HG03342 (cell line): ENCODE measurements around the gene CDH13.

ENCODE experiments used
- ATAC-seq: cut with Tn5 transposase; IDR thresholded peaks from one replicate; pipeline ENCODE4 v1.9.1; 2021; ENCODE audit warnings: mild to moderate bottlenecking, moderate library complexity; ENCODE audit not compliant: unreplicated experiment

The CDH13 gene

DNA sequence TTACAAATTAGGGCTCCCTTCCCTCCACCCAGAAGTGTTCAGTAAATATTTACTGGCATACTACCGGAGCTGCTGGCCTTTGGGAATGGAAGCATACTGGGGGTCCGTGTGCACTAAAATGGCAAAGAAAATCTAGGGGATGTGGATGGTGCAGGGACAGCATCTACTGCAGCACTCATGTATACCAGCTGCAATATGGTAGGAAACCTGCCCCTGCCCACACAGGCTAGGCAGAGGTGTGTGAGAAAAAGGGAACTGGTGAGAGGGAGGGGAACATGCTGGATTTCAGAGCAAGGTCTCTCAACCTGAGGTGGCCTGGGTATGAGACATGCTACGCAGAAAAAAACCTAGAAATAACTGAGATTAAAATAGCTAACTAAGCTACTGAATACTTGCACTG is 145.4 kb downstream of the CDH13 start:
- no peak for ATAC-seq

DNA sequence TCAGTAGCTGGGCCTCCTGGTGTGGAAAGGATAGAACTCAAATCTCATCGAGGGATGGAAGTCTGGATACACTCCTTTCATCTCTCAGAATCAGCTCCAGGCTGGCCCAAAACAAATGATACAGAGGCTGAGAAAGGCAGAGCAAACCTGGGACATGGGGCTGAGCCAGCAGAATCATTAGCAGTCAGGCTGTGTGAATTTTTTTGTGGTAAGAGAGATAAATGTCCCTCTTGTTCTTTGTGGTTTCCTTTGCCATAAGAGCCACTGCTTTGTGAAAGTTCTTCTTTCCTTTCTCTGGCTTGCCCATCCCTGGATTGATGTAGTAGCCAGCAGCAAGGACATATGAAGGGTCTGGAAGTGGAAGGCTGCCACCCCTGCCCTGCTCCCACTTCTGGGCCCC is 146.2 kb downstream of the CDH13 start:
- ATAC-seq = no peak

DNA sequence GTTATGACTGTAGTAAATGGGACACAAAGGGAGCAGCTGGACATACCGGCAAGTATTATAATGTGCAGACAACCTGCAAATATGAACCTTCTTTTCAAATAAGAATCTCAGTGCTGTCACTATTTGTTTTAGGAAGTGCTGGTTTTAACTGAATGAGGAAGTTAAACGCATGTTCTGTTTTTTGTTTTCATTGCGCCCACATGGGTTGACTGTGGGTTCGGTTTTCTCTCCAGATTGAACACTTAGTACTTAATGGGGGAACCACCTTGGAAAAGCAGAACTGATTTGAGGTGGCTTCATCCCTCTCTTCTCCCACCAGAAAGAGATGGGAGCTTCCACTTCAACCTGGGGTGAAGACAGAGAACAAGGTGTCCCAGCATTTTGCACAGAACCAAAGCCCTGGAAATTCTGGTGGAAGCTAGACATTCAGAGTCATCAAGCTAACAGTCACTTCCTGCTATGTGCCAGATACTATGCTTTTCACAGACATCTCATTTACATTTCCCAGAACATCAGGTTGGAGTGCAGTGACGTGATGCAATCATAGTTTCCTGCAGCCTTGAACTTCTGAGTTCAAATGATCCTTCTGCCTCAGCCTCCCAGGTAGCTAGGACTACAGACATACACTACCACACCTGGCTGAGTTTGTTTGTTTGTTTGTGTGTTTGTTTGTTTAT is 149.8 kb downstream of the CDH13 start:
- ATAC-seq = peak; percentile 58

DNA sequence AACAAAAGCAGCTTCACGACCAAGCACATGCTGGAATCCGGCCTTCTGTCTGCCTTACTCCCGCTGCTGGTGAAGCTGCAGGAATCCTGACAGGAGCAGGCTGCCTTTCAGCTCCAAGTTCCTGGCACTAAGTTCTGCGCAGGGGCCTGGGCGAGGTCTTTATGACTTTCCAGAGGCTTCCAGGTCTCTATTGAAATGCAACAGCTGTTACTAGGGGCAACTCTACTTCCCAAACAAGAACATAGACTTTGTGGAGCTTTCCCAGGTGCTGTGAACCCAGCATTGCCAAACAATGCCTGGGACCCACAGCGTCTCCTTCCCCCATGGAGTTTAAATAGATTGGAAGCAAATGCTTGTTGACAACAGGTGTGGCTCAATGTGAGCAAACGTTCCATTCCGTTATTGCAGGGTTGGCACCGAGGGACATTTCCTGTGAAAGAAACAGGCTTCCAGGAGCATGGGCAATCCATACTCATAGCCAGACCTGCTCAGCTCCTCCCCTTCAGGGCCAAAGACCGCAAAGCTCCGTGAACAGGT is 156.0 kb downstream of the CDH13 start:
- no peak for ATAC-seq

- no peak for ATAC-seq
Observed at GRCh38 chr16:82783933-82784572, 157.3 kb downstream of the CDH13 start.

- ATAC-seq = no peak
Observed at GRCh38 chr16:82784573-82784968, 157.8 kb downstream of the CDH13 start.

DNA sequence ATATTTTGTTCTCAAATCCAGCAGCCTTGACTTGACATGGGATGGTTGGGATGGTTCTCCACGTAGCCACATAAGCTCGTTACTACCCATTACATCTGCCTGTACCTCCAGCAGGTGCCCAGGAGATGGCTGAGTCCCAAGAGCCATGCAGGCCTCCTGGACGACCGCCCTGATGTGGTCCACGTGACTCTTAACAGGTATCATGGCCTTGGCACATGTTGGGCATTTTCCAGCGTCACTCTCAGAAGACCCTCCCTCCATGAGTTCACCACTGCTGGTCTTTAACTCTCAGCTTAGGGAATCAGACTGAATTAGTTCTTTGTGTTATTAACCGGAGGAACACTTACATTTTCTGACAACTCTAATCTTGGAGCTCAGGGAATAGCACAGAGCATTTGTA is 161.5 kb downstream of the CDH13 start:
- ATAC-seq = no peak

DNA sequence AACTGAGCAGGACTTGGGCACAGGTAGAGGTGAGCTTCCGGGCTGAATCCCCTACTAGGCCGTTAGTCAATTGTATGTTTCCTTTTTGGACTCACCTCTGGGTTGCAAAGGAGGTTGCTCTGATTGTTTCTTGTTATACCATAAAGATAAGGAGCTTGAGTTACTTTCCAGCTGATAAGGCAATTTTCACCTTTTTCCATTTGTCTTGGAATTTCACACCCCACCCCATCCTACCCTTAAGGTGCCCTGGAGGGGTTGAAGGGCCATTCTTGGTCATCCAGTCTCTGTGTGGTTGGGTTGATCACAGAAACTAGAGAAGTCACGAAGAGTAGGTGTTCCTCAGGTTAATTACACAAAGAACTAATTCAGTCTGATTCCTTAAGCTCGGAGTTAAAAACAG is 162.2 kb downstream of the CDH13 start:
- ATAC-seq = no peak

GRCh38 chr16:82792693-82793092 is 165.9 kb downstream of the CDH13 start:
- no peak for ATAC-seq

DNA sequence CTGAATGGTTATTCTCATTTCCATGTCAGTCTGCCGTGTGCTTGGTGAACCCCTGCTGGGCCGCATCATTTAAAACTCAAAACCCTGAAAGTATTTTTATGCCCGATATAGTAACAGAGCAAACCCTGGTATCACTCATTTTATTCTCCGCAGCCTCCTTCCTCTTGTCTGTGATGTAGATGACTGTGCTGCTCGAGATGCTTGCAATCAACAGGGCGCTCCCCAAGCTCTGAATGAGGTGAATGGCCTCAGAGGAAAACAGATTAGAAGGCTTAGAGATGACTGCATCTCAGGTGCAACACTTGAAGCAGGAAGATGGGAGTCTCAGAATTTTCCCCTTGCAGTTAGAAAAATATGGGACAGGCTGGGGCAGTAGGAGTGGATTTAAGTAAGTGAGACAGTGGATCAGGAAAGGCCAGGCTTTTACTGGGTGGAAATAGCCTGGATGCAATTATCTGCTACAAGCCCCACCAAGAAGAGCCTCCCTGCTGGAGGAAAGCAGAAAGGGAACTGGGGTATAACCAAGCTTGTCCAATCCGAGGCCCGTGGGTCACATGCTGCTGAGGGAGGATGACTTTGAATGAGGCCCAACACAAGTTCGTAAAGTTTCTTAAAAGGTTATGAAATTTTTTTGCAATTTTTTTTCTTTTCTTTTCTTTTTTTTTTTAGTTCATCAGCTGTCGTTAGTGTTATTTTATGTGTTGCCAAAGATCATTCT is 166.9 kb downstream of the CDH13 start:
- no peak for ATAC-seq

GRCh38 chr16:82796047-82796446 is 169.3 kb downstream of the CDH13 start:
- no peak for ATAC-seq

DNA sequence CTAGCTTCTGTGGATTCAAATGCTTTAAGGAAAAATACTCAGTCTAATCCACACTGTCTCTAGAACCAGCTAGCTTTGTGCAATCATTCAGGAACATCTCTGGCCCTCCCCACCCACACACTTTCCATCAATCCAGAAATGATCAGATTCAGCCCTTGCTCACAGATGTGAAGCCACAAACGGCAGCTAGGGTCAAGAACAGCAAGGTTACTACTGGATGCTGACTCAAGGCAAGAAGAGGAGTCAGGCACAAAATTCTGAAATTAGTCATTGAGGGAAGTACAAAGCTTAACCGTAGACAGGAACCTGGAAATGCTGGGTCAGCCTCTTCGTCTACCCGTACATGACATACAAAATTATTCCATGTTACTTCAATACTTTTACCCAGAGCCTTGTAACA is 174.6 kb downstream of the CDH13 start:
- ATAC-seq = no peak

GRCh38 chr16:82805866-82806265 is 179.1 kb downstream of the CDH13 start:
- no peak for ATAC-seq

- ATAC-seq = no peak
Observed at GRCh38 chr16:82807311-82807710, 180.5 kb downstream of the CDH13 start.

DNA sequence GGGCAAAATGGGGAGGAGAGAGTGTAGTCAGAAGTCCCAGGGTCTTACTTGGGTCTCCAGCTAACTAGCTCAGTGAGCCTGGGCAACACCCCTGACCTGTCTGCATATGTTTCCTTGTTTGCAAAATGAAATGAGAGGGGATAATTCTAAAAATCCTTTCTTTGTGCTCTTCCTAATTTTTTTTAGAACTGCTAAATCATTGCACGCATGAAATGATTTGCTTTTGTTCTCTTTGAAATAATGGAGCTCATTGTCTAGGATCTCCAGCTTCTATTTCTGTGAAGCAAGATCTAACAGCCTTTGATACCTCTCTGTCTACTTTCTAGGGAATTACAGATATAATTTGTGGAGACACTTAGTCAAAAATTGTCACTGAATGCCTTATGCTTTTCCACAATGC is 181.3 kb downstream of the CDH13 start:
- no peak for ATAC-seq

DNA sequence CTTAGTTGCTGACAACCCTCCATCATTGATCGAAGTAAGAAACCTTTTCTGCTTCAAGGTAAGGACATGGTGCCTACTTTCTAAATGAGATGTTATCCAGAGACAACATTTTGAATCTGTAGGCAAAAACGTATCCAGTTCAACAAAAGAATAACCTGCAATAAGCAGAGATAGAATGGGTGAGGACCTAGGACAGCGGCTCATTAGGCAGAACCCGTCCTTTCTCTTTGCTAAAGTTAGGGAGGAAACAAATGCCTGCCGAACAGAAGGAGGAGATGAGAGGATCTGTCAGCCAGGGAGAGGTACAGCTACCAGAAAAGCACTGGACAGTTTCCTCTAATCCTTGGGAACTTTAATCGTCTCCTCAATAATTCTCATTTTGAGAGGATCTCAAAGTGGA is 183.3 kb downstream of the CDH13 start:
- no peak for ATAC-seq

GRCh38 chr16:82814059-82814458 is 187.3 kb downstream of the CDH13 start:
- no peak for ATAC-seq

GRCh38 chr16:82819286-82819685 is 192.5 kb downstream of the CDH13 start:
- no peak for ATAC-seq

- no peak for ATAC-seq
Observed at GRCh38 chr16:82820855-82821254, 194.1 kb downstream of the CDH13 start.

GRCh38 chr16:82824408-82824807 is 197.6 kb downstream of the CDH13 start:
- ATAC-seq = no peak

DNA sequence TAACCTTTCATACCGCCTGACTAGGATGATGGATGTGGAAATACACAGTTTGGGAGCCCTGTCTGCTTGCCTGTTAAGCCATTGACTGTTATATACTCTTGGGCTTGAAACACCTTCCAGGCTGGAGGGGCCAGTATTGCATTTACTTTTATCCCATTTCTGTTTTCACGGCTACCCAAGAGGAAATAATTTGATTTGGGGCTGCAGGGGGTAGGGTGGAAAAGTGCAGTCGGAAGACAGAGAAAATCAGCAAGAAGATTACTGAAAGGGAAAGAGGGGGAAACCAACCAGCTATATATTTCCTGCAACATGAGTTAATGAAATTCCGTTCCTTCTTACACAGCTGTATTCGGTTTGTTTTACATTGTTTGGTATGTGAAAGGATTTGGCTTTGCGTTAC is 202.5 kb downstream of the CDH13 start:
- ATAC-seq = no peak

DNA sequence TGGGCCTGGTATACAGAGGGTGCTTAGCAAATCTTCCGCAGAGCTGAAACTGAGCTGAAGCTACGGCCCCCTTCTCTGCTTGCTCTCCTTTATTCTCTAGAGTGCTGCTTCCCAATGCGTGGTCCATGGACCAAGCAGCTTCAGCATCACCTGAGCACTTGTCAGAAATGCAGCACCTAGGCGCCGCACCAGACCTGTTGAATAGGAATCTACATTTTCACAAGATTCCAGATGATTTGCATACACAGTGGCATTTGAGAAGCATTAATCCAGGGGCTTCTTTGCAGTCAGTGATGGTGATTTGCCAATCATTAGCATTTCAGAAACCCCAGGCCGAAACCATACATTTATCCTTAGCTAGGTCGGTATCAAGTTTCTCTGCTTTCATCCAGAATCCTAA is 204.2 kb downstream of the CDH13 start:
- no peak for ATAC-seq
